GM12874 (cell line): ENCODE measurements around the gene PRODH2.

ENCODE experiments used
- CTCF ChIP-seq: IDR thresholded peaks from 2 replicates; pipeline ENCODE4 v1.5.1; 2011; ENCODE audit warnings: low read depth, mild to moderate bottlenecking, control low read depth, low read length, moderate library complexity; ENCODE audit not compliant: insufficient read depth

PRODH2 gene

GRCh38 chr19:35760711-35761349 lies 51.8 kb downstream of the PRODH2 start:
- no peak for TF ChIP-seq CTCF

- no peak for TF ChIP-seq CTCF
Observed at GRCh38 chr19:35759697-35760096, 52.9 kb downstream of the PRODH2 start.

- no peak for TF ChIP-seq CTCF
Observed at GRCh38 chr19:35757749-35758608, 54.7 kb downstream of the PRODH2 start, which contains the start of gene PROSER3. PROSER3 (plus strand) TSS chr19:35758176; CDS start chr19:35758216, 40 bp downstream.

- no peak for TF ChIP-seq CTCF
Observed at GRCh38 chr19:35757231-35757748, 55.4 kb downstream of the PRODH2 start.

GRCh38 chr19:35756377-35757230 lies 56.0 kb downstream of the PRODH2 start, which contains the start of gene HSPB6:
HSPB6 (minus strand) TSS chr19:35757029; CDS start chr19:35757008, 21 bp downstream.
- no peak for TF ChIP-seq CTCF

- no peak for TF ChIP-seq CTCF
Observed at GRCh38 chr19:35755550-35756376, 56.9 kb downstream of the PRODH2 start.
